ENCODE results near the gene VSIG10. TPM values are rescaled to one million over a fixed set of nuclear protein-coding genes. Genes with fewer than 3 reads are reported as not detected.

Gene VSIG10
- total RNA-seq, 1 experiment from 2014 or later: 56.2 TPM

- intact Hi-C loops (cut with micrococcal nuclease; ENCODE audit: unreplicated experiment) (no loop called here), in situ Hi-C loops (cut with HindIII; ENCODE audit: low pct_unique_long_range_greater_than_20kb, low sequenced_read_pairs) (no loop called here)
- Histone ChIP-seq H3K9me3 (ENCODE audit: control insufficient read depth, insufficient read depth, low read depth, low read length) (no peaks in the 10 kb centered on the region), H3K27ac (ENCODE audit: low read length) (no peak overlapping the region), H3K4me1 (ENCODE audit: control insufficient read depth, insufficient read depth, low read length) (peaks cover 12% of the 10 kb centered on the region), H3K4me3 (ENCODE audit: low read depth in 2 of 2, low read length in 2 of 2) (no peak overlapping the region), H3K36me3 (ENCODE audit: control insufficient read depth, insufficient read depth, low read length) (peaks cover 20% of the 10 kb centered on the region), H3K27me3 (ENCODE audit: control insufficient read depth, insufficient read depth, low read length) (no peaks in the 10 kb centered on the region)
- TF ChIP-seq POLR2AphosphoS5 (IDR thresholded peaks at IDR 0.05; ENCODE audit: low read depth, low read length): no peak
- no peak for TF ChIP-seq TCF7L2 (IDR thresholded peaks at IDR 0.05; ENCODE audit: low read depth, low read length)
- TF ChIP-seq, protein P1, sequence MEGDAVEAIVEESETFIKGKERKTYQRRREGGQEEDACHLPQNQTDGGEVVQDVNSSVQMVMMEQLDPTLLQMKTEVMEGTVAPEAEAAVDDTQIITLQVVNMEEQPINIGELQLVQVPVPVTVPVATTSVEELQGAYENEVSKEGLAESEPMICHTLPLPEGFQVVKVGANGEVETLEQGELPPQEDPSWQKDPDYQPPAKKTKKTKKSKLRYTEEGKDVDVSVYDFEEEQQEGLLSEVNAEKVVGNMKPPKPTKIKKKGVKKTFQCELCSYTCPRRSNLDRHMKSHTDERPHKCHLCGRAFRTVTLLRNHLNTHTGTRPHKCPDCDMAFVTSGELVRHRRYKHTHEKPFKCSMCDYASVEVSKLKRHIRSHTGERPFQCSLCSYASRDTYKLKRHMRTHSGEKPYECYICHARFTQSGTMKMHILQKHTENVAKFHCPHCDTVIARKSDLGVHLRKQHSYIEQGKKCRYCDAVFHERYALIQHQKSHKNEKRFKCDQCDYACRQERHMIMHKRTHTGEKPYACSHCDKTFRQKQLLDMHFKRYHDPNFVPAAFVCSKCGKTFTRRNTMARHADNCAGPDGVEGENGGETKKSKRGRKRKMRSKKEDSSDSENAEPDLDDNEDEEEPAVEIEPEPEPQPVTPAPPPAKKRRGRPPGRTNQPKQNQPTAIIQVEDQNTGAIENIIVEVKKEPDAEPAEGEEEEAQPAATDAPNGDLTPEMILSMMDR (IDR thresholded peaks at IDR 0.05): no peak
- no peak for TF ChIP-seq SIN3A (IDR thresholded peaks at IDR 0.05; ENCODE audit: borderline replicate concordance, insufficient read depth, low read depth, low read length)
- TF ChIP-seq, protein P2, sequence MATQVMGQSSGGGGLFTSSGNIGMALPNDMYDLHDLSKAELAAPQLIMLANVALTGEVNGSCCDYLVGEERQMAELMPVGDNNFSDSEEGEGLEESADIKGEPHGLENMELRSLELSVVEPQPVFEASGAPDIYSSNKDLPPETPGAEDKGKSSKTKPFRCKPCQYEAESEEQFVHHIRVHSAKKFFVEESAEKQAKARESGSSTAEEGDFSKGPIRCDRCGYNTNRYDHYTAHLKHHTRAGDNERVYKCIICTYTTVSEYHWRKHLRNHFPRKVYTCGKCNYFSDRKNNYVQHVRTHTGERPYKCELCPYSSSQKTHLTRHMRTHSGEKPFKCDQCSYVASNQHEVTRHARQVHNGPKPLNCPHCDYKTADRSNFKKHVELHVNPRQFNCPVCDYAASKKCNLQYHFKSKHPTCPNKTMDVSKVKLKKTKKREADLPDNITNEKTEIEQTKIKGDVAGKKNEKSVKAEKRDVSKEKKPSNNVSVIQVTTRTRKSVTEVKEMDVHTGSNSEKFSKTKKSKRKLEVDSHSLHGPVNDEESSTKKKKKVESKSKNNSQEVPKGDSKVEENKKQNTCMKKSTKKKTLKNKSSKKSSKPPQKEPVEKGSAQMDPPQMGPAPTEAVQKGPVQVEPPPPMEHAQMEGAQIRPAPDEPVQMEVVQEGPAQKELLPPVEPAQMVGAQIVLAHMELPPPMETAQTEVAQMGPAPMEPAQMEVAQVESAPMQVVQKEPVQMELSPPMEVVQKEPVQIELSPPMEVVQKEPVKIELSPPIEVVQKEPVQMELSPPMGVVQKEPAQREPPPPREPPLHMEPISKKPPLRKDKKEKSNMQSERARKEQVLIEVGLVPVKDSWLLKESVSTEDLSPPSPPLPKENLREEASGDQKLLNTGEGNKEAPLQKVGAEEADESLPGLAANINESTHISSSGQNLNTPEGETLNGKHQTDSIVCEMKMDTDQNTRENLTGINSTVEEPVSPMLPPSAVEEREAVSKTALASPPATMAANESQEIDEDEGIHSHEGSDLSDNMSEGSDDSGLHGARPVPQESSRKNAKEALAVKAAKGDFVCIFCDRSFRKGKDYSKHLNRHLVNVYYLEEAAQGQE (IDR thresholded peaks at IDR 0.05; ENCODE audit: insufficient read depth in 1 of 2, low read depth in 2 of 2, low read length in 1 of 2): no peak
- POLR2A ChIA-PET: no interaction called here
- no TSS peak for BruUV-seq (replicated peaks)
- CTCF ChIA-PET: no interaction called here
- no peak for ATAC-seq
- DNase-seq (ENCODE audit: low read depth, low spot score): no peak
Measured at GRCh38 chr12:118046430-118046829, 57.4 kb downstream of the VSIG10 start.

- DNase-seq (ENCODE audit: low read depth, low spot score) (no peak), ATAC-seq (no peak)
- H3K4me1 ChIP-seq (ENCODE audit: control insufficient read depth, insufficient read depth, low read length): peaks cover 6% of the 10 kb centered on the region; the same call in 1 of the 2 replicates
- H3K27ac ChIP-seq (ENCODE audit: low read length): no peak overlapping the region
- POLR2A ChIA-PET: no interaction called here
- H3K36me3 ChIP-seq (ENCODE audit: control insufficient read depth, insufficient read depth, low read length): peaks cover 26% of the 10 kb centered on the region
- intact Hi-C loops (cut with micrococcal nuclease; ENCODE audit: unreplicated experiment): no loop called here
- H3K9me3 ChIP-seq (ENCODE audit: control insufficient read depth, insufficient read depth, low read depth, low read length): no peaks in the 10 kb centered on the region
- TF ChIP-seq, protein P2 (IDR thresholded peaks at IDR 0.05; ENCODE audit: insufficient read depth in 1 of 2, low read depth in 2 of 2, low read length in 1 of 2): no peak
- TF ChIP-seq POLR2AphosphoS5 (IDR thresholded peaks at IDR 0.05; ENCODE audit: low read depth, low read length) (no peak), SIN3A (IDR thresholded peaks at IDR 0.05; ENCODE audit: borderline replicate concordance, insufficient read depth, low read depth, low read length) (no peak), TCF7L2 (IDR thresholded peaks at IDR 0.05; ENCODE audit: low read depth, low read length) (no peak)
- TF ChIP-seq, protein P1 (IDR thresholded peaks at IDR 0.05): no peak
- in situ Hi-C loops (cut with HindIII; ENCODE audit: low pct_unique_long_range_greater_than_20kb, low sequenced_read_pairs): no loop called here
- no peaks in the 10 kb centered on the region for H3K27me3 ChIP-seq (ENCODE audit: control insufficient read depth, insufficient read depth, low read length)
- BruUV-seq (replicated peaks): no TSS peak
- CTCF ChIA-PET: interaction anchor here (0.5 kb wide), 1 partner anchor 169 kb away, joined by 6 read pairs; no protein-coding TSS in a partner anchor
- H3K4me3 ChIP-seq (ENCODE audit: low read depth in 2 of 2, low read length in 2 of 2): no peak overlapping the region
Measured at GRCh38 chr12:118044577-118044976, 59.2 kb downstream of the VSIG10 start.

Data from Panc1 (cell line).